K562 (cell line): Measurements from ENCODE around the gene CXCL14. TPM values are rescaled to one million over a fixed set of nuclear protein-coding genes. Genes with fewer than 3 reads are reported as not detected.

Source experiments
- ATAC-seq: fragments of 200-7000 bp; cut with Tn5 transposase; 3 replicates; pipeline ENCODE4 v1.9.1; 2020; ENCODE audit warnings: moderate library complexity
- BruUV-seq: library from RNA; stranded (reverse); fragments of 400-500 nt; replicated peaks from 2 replicates; lab custom pipeline; 2021; lab: Mats Ljungman, UMichigan
- CTCF ChIA-PET: fragments of 300-600 bp; formaldehyde crosslinking; extraction: SDS; loops from one replicate; lab custom pipeline; 2021; ENCODE audit warnings: low intra/inter-chr PET ratio; lab: Yijun Ruan, JAX
- POLR2A ChIA-PET: fragments of 300-600, 350-650 bp; sonication (Branson Sonifier 250); formaldehyde crosslinking; extraction: SDS; loops from one replicate; lab custom pipeline; 2021; ENCODE audit warnings: antibody characterized with exemption, inconsistent platforms; lab: Yijun Ruan, JAX
- DNase-seq, 4 experiments: peaks; one replicate each; pipeline versions ENCODE4 v3.0.0 to v3.0.0-alpha.2; 2011 to 2018; ENCODE audit warnings: low spot score in 3 of 4, mixed read lengths in 3 of 4; ENCODE audit errors: extremely low read depth in 1 of 4
- FAIRE-seq: peaks from 2 replicates; lab custom pipeline; 2011; peaks lifted over from hg19 to GRCh38; lab: Jason Lieb, UNC
- H2AFZ ChIP-seq: 2 replicates; pipeline ENCODE4 v1.6.0; 2011; ENCODE audit warnings: low read depth, low read length, control low read depth, inconsistent platforms
- H3K27ac ChIP-seq: fragments of 200-600 bp; 3 replicates; pipeline ENCODE4 v1.8.0; 2011; ENCODE audit warnings: low read depth, mild to moderate bottlenecking, control low read depth, inconsistent platforms, low read length, moderate library complexity, mixed read lengths; ENCODE audit errors: extremely low read depth
- H3K27me3 ChIP-seq, 2 experiments: fragments of 300-600 bp in 1 of 2; 2 replicates in 1 of 2; 3 replicates in 1 of 2; pipeline versions ENCODE4 v1.6.0 to v1.8.0; 2011; ENCODE audit warnings: inconsistent platforms in 2 of 2, low read length in 2 of 2, mild to moderate bottlenecking in 1 of 2, mixed read lengths in 1 of 2, moderate library complexity in 1 of 2; ENCODE audit not compliant: control insufficient read depth in 2 of 2, insufficient read depth in 2 of 2
- H3K36me3 ChIP-seq: fragments of 300-600 bp; 3 replicates; pipeline ENCODE4 v1.8.0; 2011; ENCODE audit warnings: mild to moderate bottlenecking, low read length, inconsistent platforms; ENCODE audit not compliant: control insufficient read depth, insufficient read depth
- H3K4me1 ChIP-seq, 2 experiments: fragments of 200-600 bp in 1 of 2; replicated peaks in 1 of 2; 2 replicates in 1 of 2; 3 replicates in 1 of 2; pipeline versions ENCODE4 v1.5.1 to v1.8.0; 2011; ENCODE audit warnings: inconsistent platforms in 2 of 2, low read length in 2 of 2, mild to moderate bottlenecking in 1 of 2, mixed read lengths in 1 of 2, moderate library complexity in 1 of 2; ENCODE audit not compliant: control insufficient read depth in 2 of 2, insufficient read depth in 2 of 2
- H3K4me2 ChIP-seq: 2 replicates; pipeline ENCODE4 v1.6.1; 2011; ENCODE audit warnings: low read length, control low read depth, inconsistent platforms, mixed read lengths; ENCODE audit not compliant: insufficient read depth
- H3K4me3 ChIP-seq: fragments of 200-600 bp; sonication (generic), shearing (Covaris generic); 2 replicates; pipeline ENCODE4 v1.5.1; 2016; ENCODE audit warnings: control low read depth, inconsistent platforms
- H3K79me2 ChIP-seq: fragments of 200-600 bp; 3 replicates; pipeline ENCODE4 v1.8.0; 2011; ENCODE audit warnings: low read length, inconsistent platforms; ENCODE audit not compliant: control insufficient read depth, insufficient read depth
- H3K9ac ChIP-seq, 2 experiments: 2 replicates each; pipeline versions ENCODE4 v1.6.0 to v1.6.1; 2011; ENCODE audit warnings: low read depth in 2 of 2, low read length in 2 of 2, control low read depth in 1 of 2, inconsistent platforms in 1 of 2, mild to moderate bottlenecking in 1 of 2, mixed read lengths in 1 of 2; ENCODE audit not compliant: insufficient read depth in 1 of 2
- H3K9me1 ChIP-seq: one replicate; pipeline ENCODE4 v1.6.0; 2011; ENCODE audit warnings: inconsistent platforms, mild to moderate bottlenecking, low read length, moderate library complexity; ENCODE audit not compliant: control insufficient read depth, insufficient read depth
- H3K9me3 ChIP-seq: replicated peaks from 2 replicates; pipeline ENCODE4 v1.5.1; 2011; ENCODE audit warnings: low read depth, low read length, inconsistent platforms; ENCODE audit not compliant: control insufficient read depth, insufficient read depth
- H4K20me1 ChIP-seq: replicated peaks from 2 replicates; pipeline ENCODE4 v1.6.1; 2011; ENCODE audit warnings: low read length, inconsistent platforms, mixed read lengths; ENCODE audit not compliant: control insufficient read depth, insufficient read depth
- ADNP ChIP-seq: fragments of 200-800 bp; sonication (Bioruptor generic); IDR thresholded peaks from 2 replicates; pipeline ENCODE4 v1.6.1; 2016; ENCODE audit warnings: missing genetic modification characterization, missing compliant biosample characterization
- BACH1 ChIP-seq: fragments of 200-800 bp; sonication (Bioruptor generic); IDR thresholded peaks from 2 replicates; pipeline ENCODE4 v1.6.1; 2016; ENCODE audit warnings: missing genetic modification characterization, missing compliant biosample characterization
- CBFA2T2 ChIP-seq: fragments of 450-650 bp; conservative IDR thresholded peaks from 2 replicates; pipeline ENCODE4 v1.6.1; 2017; ENCODE audit warnings: mild to moderate bottlenecking
- EP300 ChIP-seq: IDR thresholded peaks from 2 replicates; pipeline ENCODE4 v1.6.1; 2012; ENCODE audit warnings: low read length, improper control_type of control experiment
- NCOA2 ChIP-seq, 2 experiments: fragments of 450-650 bp; IDR thresholded peaks; 2 replicates each; pipeline ENCODE4 v1.6.1; 2018; ENCODE audit warnings: mild to moderate bottlenecking in 2 of 2, moderate library complexity in 1 of 2; ENCODE audit not compliant: partially characterized antibody in 2 of 2
- RAD21 ChIP-seq, 2 experiments: fragments of 250-450 bp in 1 of 2; fragments of 450-650 bp in 1 of 2; sonication (Bioruptor Pico) in 1 of 2; formaldehyde crosslinking in 1 of 2; IDR thresholded peaks in 1 of 2; conservative IDR thresholded peaks in 1 of 2; 2 replicates each; pipeline versions ENCODE4 v1.4.0 to v1.8.0; 2020 to 2022; ENCODE audit warnings: mild to moderate bottlenecking in 2 of 2, moderate library complexity in 1 of 2
- RERE ChIP-seq: sonication (generic); formaldehyde crosslinking; IDR thresholded peaks from 2 replicates; pipeline ENCODE4 v1.8.0; 2023; ENCODE audit warnings: missing genetic modification reagents, mild to moderate bottlenecking, borderline replicate concordance
- THRA ChIP-seq: fragments of 450-650 bp; IDR thresholded peaks from 2 replicates; pipeline ENCODE4 v1.6.1; 2017; ENCODE audit warnings: mild to moderate bottlenecking, moderate library complexity
- THRB ChIP-seq: fragments of 450-650 bp; formaldehyde crosslinking; conservative IDR thresholded peaks from 2 replicates; pipeline ENCODE4 v1.4.0; 2022; ENCODE audit warnings: mild to moderate bottlenecking, missing genetic modification characterization
- ZNF3 ChIP-seq: fragments of 250-450 bp; sonication (Bioruptor Pico); IDR thresholded peaks from 2 replicates; pipeline ENCODE4 v1.5.0; 2021; ENCODE audit warnings: mild to moderate bottlenecking, moderate library complexity
- ZNF324 ChIP-seq: fragments of 250-450 bp; sonication (Bioruptor Pico); IDR thresholded peaks from 2 replicates; pipeline ENCODE4 v1.4.0; 2020; ENCODE audit warnings: mild to moderate bottlenecking
- ZNF695 ChIP-seq: fragments of 450-650 bp; formaldehyde crosslinking; IDR thresholded peaks from 2 replicates; pipeline ENCODE4 v1.4.0; 2020; ENCODE audit warnings: mild to moderate bottlenecking, moderate library complexity
- WGBS: fragments of 100-300 bp; shearing (Covaris generic); methylation state at CpG from one replicate; pipeline ENCODE4 v1.1.6; 2016; ENCODE audit warnings: low coverage, mixed read lengths; ENCODE audit not compliant: insufficient coverage; ENCODE audit errors: missing lambda C conversion rate; 5-methylcytosine and 5-hydroxymethylcytosine counted together
- in situ Hi-C: fragments of 300-500 bp; cut with MboI; formaldehyde crosslinking; loops from 4 replicates; pipeline ENCODE4 v1.15.0; 2018; ENCODE audit warnings: inconsistent platforms, mixed read lengths
- intact Hi-C: fragments of 100-400 bp; cut with micrococcal nuclease; formaldehyde crosslinking; loops from 2 replicates; pipeline ENCODE4 v1.14.2; 2022
- polyA plus RNA-seq, 8 experiments: library from polyadenylated mRNA; depleted of rRNA in 4 of 8; stranded (reverse) in 5 of 8; unstranded in 3 of 8; fragments of >200 nt; fragmentation: Nextera tagmentation in 2 of 8; fragmentation: Illumina TruSeq in 1 of 8; extraction: Ambion mirVana in 2 of 8; extraction: Trizol in 1 of 8; gene quantifications; 2 replicates each; pipeline versions ENCODE4 v1.2.1 to v1.2.3, GENCODE V29; 2011 to 2014; ENCODE audit warnings: inconsistent platforms in 1 of 8, missing spikeins in 1 of 8
- total RNA-seq, 7 experiments: library from RNA; depleted of rRNA in 6 of 7; stranded (reverse); fragments of >200 nt in 6 of 7; fragmentation: Illumina TruSeq in 2 of 7; extraction: Trizol in 2 of 7; gene quantifications; 2 replicates each; pipeline versions ENCODE4 v1.2.1 to v1.2.3, GENCODE V29; 2011 to 2021; ENCODE audit warnings: low replicate concordance in 1 of 7
- TF ChIP-seq, protein P1 (sequence below): sonication (generic); formaldehyde crosslinking; IDR thresholded peaks from 2 replicates; pipeline ENCODE4 v1.8.0; 2023; ENCODE audit warnings: mild to moderate bottlenecking, missing genetic modification reagents

The CXCL14 gene
- total and polyA plus RNA-seq, 9 of the 15 experiments (the other 6 are each of a cell fraction or from before 2014, with no cell fraction given), result not detected

DNA sequence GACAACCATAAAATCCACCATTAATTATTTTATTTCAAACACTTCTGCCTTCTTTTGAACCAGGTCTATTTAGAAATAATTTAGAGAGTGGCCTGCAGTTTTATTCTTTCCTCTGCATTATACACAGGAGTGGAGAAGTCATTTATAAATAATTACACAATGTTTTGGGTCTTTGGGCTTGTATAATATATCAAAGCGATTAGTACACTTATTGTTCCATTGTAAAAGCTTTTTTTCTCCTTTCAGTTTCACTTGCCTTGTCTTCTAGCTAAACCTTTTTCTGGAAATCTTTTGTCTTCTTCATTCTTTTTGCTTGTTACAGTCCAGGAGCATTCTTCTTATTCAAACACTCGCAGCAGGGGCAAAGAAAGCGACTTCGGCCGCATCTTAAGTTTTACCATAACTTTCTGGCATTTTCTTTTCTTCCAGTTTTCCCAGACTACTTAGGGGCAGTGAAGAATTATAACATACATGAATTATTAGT, 35.7 kb downstream of the CXCL14 start:
- Histone ChIP-seq H3K27me3 (peaks cover 0 to 21% of the 10 kb centered on the region in 2 experiments; a peak in 3 of 5 replicates), H3K9me1 (no peaks in the 10 kb centered on the region), H3K4me3 (no peak overlapping the region), H3K4me2 (no peak overlapping the region), H3K27ac (no peak overlapping the region), H3K79me2 (no peaks in the 10 kb centered on the region), H3K4me1 (peaks cover 0 to 7% of the 10 kb centered on the region in 2 experiments; a peak in 1 of 5 replicates), H3K9me3 (no peaks in the 10 kb centered on the region), H3K36me3 (no peaks in the 10 kb centered on the region), H3K9ac (no peak overlapping the region), H4K20me1 (peaks cover 5% of the 10 kb centered on the region; the same call in 1 of the 2 replicates), H2AFZ (no peak overlapping the region)
- ATAC-seq (no peak), FAIRE-seq (no peak), DNase-seq (no peak)
- intact Hi-C loops, result no loop called here
- BruUV-seq, result no TSS peak
- WGBS, result 23% methylated on average over 5 of the region's 5 CpGs
- CTCF ChIA-PET, result no interaction called here
- in situ Hi-C loops, result no loop called here
- POLR2A ChIA-PET, result interaction anchor here (0.7 kb wide), 1 partner anchor 17 kb away, joined by 3 read pairs; no protein-coding TSS in a partner anchor
- TF ChIP-seq ZNF3 (CRISPR knock-in tag) (no peak), ZNF695 (CRISPR knock-in tag) (no peak), ADNP (tag) (no peak), THRB (CRISPR knock-in tag) (no peak), ZNF324 (no peak), RERE (CRISPR knock-in tag) (no peak), THRA (no peak), NCOA2 (IDR thresholded peaks at IDR 0.05; ENCODE audit: partially characterized antibody in 2 of 2) (no peak), RAD21 (CRISPR knock-in tag; conservative IDR thresholded peaks at IDR 0.05 in 1 of 2, IDR thresholded peaks at IDR 0.05 in 1 of 2) (no peak), CBFA2T2 (no peak), EP300 (no peak), BACH1 (tag) (no peak)
- TF ChIP-seq, protein P1, sequence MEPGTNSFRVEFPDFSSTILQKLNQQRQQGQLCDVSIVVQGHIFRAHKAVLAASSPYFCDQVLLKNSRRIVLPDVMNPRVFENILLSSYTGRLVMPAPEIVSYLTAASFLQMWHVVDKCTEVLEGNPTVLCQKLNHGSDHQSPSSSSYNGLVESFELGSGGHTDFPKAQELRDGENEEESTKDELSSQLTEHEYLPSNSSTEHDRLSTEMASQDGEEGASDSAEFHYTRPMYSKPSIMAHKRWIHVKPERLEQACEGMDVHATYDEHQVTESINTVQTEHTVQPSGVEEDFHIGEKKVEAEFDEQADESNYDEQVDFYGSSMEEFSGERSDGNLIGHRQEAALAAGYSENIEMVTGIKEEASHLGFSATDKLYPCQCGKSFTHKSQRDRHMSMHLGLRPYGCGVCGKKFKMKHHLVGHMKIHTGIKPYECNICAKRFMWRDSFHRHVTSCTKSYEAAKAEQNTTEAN, result no peak
